ENCODE results near the gene IFI44L.

IFI44L gene

GRCh38 chr1:78607944-78608343 is 12.3 kb upstream of the IFI44L start:
- TF ChIP-seq CTCF (IDR thresholded peaks at IDR 0.05; ENCODE audit: low read depth, low read length) = no peak
- no peak for TF ChIP-seq EZH2phosphoT487 (IDR thresholded peaks at IDR 0.05; ENCODE audit: low read depth)
- H3K9ac ChIP-seq (ENCODE audit: low read length) = no peak overlapping the region
- H3K27me3 ChIP-seq (ENCODE audit: low read depth, low read length) = no peaks in the 10 kb centered on the region
- no peaks in the 10 kb centered on the region for H3K79me2 ChIP-seq (ENCODE audit: low read length)
- H4K20me1 ChIP-seq (ENCODE audit: insufficient read depth, low read length) = no peaks in the 10 kb centered on the region
- no peaks in the 10 kb centered on the region for H3K9me3 ChIP-seq (ENCODE audit: insufficient read depth, low read length)
- H3K36me3 ChIP-seq (replicated peaks; ENCODE audit: low read depth, low read length) = no peaks in the 10 kb centered on the region
- no peaks in the 10 kb centered on the region for H3K4me1 ChIP-seq (ENCODE audit: low read length)
- H3K27ac ChIP-seq (ENCODE audit: low read length) = no peak overlapping the region
- H3K4me3 ChIP-seq (ENCODE audit: low read length) = no peak overlapping the region
- H2AFZ ChIP-seq (ENCODE audit: low read depth, low read length) = no peak overlapping the region
- no peak overlapping the region for H3K4me2 ChIP-seq (ENCODE audit: low read length)

- no peaks in the 10 kb centered on the region for H3K79me2 ChIP-seq (ENCODE audit: low read length)
- no peaks in the 10 kb centered on the region for H3K36me3 ChIP-seq (replicated peaks; ENCODE audit: low read depth, low read length)
- H3K27me3 ChIP-seq (ENCODE audit: low read depth, low read length) = no peaks in the 10 kb centered on the region
- H3K4me3 ChIP-seq (ENCODE audit: low read length) = peak overlapping the region; percentile 64
- no peak overlapping the region for H3K27ac ChIP-seq (ENCODE audit: low read length)
- H3K4me2 ChIP-seq (ENCODE audit: low read length) = peak overlapping the region; percentile 77
- H3K9me3 ChIP-seq (ENCODE audit: insufficient read depth, low read length) = no peaks in the 10 kb centered on the region
- H3K9ac ChIP-seq (ENCODE audit: low read length) = peak overlapping the region; percentile 11; the same call in 1 of the 2 replicates
- H4K20me1 ChIP-seq (ENCODE audit: insufficient read depth, low read length) = no peaks in the 10 kb centered on the region
- H3K4me1 ChIP-seq (ENCODE audit: low read length) = peaks cover 20% of the 10 kb centered on the region
- TF ChIP-seq EZH2phosphoT487 (IDR thresholded peaks at IDR 0.05; ENCODE audit: low read depth) = no peak
- peak; percentile 65 for TF ChIP-seq CTCF (IDR thresholded peaks at IDR 0.05; ENCODE audit: low read depth, low read length)
- peak overlapping the region; percentile 91 for H2AFZ ChIP-seq (ENCODE audit: low read depth, low read length)
Measured at GRCh38 chr1:78617615-78618026, 2.6 kb upstream of the IFI44L start.

- Histone ChIP-seq H3K27me3 (ENCODE audit: low read depth, low read length) (no peaks in the 10 kb centered on the region), H3K9ac (ENCODE audit: low read length) (no peak overlapping the region), H3K79me2 (ENCODE audit: low read length) (no peaks in the 10 kb centered on the region), H3K4me3 (ENCODE audit: low read length) (no peak overlapping the region), H3K27ac (ENCODE audit: low read length) (no peak overlapping the region), H2AFZ (ENCODE audit: low read depth, low read length) (no peak overlapping the region), H3K4me2 (ENCODE audit: low read length) (no peak overlapping the region), H4K20me1 (ENCODE audit: insufficient read depth, low read length) (no peaks in the 10 kb centered on the region), H3K4me1 (ENCODE audit: low read length) (peaks cover 20% of the 10 kb centered on the region), H3K36me3 (replicated peaks; ENCODE audit: low read depth, low read length) (no peaks in the 10 kb centered on the region), H3K9me3 (ENCODE audit: insufficient read depth, low read length) (no peaks in the 10 kb centered on the region)
- TF ChIP-seq EZH2phosphoT487 (IDR thresholded peaks at IDR 0.05; ENCODE audit: low read depth) = no peak
- no peak for TF ChIP-seq CTCF (IDR thresholded peaks at IDR 0.05; ENCODE audit: low read depth, low read length)
Measured at GRCh38 chr1:78619032-78619431, 1.2 kb upstream of the IFI44L start.

GRCh38 chr1:78619446-78619802 is 824 bp upstream of the IFI44L start:
- no peaks in the 10 kb centered on the region for H4K20me1 ChIP-seq (ENCODE audit: insufficient read depth, low read length)
- H3K4me2 ChIP-seq (ENCODE audit: low read length) = peak overlapping the region; percentile 62; the same call in 1 of the 2 replicates
- TF ChIP-seq EZH2phosphoT487 (IDR thresholded peaks at IDR 0.05; ENCODE audit: low read depth) (no peak), CTCF (IDR thresholded peaks at IDR 0.05; ENCODE audit: low read depth, low read length) (no peak)
- no peaks in the 10 kb centered on the region for H3K27me3 ChIP-seq (ENCODE audit: low read depth, low read length)
- no peak overlapping the region for H3K9ac ChIP-seq (ENCODE audit: low read length)
- no peak overlapping the region for H3K27ac ChIP-seq (ENCODE audit: low read length)
- no peak overlapping the region for H3K4me3 ChIP-seq (ENCODE audit: low read length)
- peaks cover 20% of the 10 kb centered on the region for H3K4me1 ChIP-seq (ENCODE audit: low read length)
- H3K79me2 ChIP-seq (ENCODE audit: low read length) = no peaks in the 10 kb centered on the region
- H2AFZ ChIP-seq (ENCODE audit: low read depth, low read length) = 0 out of 2 replicates have a peak overlapping the region, but pooled peaks have one; percentile 30
- H3K36me3 ChIP-seq (replicated peaks; ENCODE audit: low read depth, low read length) = no peaks in the 10 kb centered on the region
- no peaks in the 10 kb centered on the region for H3K9me3 ChIP-seq (ENCODE audit: insufficient read depth, low read length)

Data from OCI-LY3 (cell line).